GM18861 (cell line): ENCODE data around the gene EBPL.
"Not testable (repeated sequence)": the region's sequence is repeated elsewhere in the genome, so short reads cannot be mapped to it uniquely, and the experiment has no call there.

ENCODE experiments used
- ATAC-seq: cut with Tn5 transposase; IDR thresholded peaks from one replicate; pipeline ENCODE4 v1.9.1; 2021; ENCODE audit not compliant: unreplicated experiment

The EBPL gene

GRCh38 chr13:49635599-49636433, 55.5 kb downstream of the EBPL start:
- ATAC-seq = peak; percentile 76

GRCh38 chr13:49633710-49634109, 57.6 kb downstream of the EBPL start:
- no peak for ATAC-seq

- ATAC-seq = no peak
These were observed 59.1 kb downstream of the EBPL start for GRCh38 chr13:49632156-49632555.

DNA sequence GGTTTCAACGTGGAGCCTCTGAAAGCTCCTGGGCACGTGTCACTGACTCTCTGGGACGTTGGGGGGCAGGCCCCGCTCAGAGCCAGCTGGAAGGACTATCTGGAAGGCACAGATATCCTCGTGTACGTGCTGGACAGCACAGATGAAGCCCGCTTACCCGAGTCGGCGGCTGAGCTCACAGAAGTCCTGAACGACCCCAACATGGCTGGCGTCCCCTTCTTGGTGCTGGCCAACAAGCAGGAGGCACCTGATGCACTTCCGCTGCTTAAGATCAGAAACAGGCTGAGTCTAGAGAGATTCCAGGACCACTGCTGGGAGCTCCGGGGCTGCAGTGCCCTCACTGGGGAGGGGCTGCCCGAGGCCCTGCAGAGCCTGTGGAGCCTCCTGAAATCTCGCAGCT, 60.7 kb downstream of the EBPL start:
- ATAC-seq = no peak

GRCh38 chr13:49629947-49630346, 61.3 kb downstream of the EBPL start:
- ATAC-seq = no peak

GRCh38 chr13:49629196-49629938, 61.9 kb downstream of the EBPL start:
- ATAC-seq = no peak

- peak; percentile 86 for ATAC-seq
These were observed 63.2 kb downstream of the EBPL start, which contains the start of gene ARL11 for GRCh38 chr13:49627831-49628652. Gene ARL11, plus strand, starts transcription at chr13:49628507. Its CDS starts 1,941 bp downstream, at chr13:49630448.

DNA sequence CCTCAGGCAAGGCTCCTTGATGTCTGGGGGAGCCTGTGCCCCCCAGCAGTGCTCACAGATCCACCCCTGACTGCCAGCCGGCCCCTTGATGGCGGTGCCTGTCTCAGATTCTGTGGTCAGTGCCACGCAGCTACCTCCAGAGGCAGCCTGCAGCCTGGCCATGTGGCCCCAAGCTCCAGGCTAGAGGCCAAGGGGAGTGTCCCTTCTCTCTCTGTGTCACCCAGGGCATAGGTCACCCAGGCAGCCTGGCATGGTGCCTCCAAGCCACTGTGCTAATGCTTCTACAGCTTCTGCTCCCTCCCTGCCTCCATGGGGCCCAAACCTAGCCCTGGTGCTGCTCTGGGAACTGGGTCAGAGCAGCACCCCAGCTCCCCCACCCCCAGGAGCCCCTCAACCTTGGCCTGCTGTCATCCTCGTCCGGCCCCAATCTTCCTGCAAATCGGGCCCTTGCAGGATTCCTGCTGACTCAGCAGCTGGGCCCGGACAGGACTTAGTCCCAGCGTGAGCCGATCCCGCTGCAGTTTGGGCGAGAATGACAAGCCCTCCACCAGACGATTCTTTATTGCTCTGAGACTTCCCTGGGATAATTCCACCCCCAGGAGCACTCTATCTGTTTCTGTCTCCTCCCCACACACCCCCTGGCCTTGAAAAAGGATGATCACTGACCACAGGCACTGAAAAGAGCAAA, 65.8 kb downstream of the EBPL start:
- no peak for ATAC-seq

DNA sequence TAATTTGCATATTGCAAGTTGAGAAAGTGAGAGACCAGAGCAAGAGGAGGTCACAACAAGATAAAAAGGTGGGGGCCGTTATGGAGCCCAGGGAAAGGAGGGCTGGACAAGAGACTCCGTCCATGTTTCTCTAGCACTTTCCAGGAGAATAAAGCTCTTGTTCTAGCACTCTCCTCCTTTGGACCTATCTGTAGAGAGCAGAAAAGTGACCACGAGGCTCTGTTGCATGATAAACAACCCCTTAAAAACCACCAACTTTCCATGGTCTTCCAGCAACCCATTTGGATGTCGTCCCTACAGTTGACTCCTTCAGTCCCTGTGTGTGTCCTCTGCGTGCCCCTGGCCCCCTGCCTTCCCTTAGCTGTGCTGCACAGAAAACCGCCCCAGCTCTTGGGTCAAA, 67.1 kb downstream of the EBPL start:
- ATAC-seq = no peak

GRCh38 chr13:49622174-49622946, 68.9 kb downstream of the EBPL start:
- ATAC-seq = no peak

DNA sequence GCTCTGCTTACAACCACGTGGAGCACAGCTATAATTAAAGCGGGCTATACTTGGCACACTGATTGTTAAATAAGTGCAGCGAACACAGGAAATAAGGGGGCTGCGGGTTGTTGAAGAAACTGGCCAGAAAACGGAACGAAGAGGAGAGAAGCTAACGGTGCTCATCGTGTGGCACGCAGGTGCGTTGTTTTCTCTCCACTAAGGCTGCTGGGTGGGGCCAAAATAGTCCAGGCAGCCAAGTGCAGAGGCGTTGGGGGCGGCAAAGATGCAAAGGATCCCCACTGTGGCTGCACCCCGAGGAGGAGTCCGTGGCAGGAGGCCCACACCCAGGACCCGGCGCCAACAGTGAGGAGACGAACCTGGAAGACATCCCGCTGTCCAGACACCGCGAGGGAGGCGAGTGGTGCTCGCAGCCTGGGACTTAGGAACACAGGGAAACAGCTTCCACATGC, 71.1 kb downstream of the EBPL start:
- ATAC-seq = no peak

GRCh38 chr13:49616676-49617065, 74.6 kb downstream of the EBPL start:
- no peak for ATAC-seq

- no peak for ATAC-seq
These were observed 75.2 kb downstream of the EBPL start for GRCh38 chr13:49615836-49616675.

GRCh38 chr13:49612042-49612441, 79.2 kb downstream of the EBPL start:
- ATAC-seq = not testable (repeated sequence)
